IPS-NIHi7 (cell line): ENCODE results near the gene FBN1.

ENCODE experiments used
- DNase-seq: peaks from one replicate; pipeline ENCODE4 v3.0.0; 2012; ENCODE audit warnings: mixed read lengths; ENCODE audit errors: extremely low spot score

Gene FBN1

DNA sequence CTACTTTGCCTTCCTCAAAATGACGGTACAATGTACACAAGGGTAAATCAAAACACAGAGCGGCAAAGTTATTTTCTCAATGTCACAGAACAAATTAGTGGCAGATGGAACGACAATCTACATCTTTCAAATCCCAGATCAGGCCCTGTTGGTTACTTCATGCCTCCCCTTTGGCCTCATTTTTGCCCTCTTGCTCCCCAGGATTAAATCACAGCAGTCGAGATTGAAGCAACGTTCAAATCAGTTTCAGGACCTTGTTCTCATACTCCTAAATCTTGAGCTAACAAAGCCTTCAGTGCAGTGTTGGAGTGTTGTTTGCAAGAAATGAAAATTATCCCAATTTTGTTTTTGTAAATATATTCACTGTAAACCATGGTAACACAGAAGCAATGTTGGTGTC is 91.4 kb downstream of the FBN1 start:
- DNase-seq: no peak

DNA sequence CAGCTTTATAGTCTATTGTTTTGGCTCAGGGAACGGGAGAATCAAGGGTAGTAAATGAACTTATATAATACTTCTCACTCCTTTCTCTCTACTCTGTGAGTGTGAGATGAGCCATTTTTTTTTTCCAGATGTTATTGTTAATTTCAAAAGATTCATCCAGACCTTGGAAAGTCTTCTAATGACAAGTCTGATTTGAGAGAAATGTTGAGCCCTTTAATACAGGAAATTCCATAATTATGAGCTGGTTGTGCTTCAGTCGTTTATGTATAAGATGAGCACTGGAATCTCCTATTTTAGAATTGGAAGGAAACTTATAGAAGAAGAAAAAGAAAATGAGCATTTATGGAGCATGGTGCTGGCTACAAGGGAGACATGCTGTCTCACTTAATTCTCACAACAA is 92.0 kb downstream of the FBN1 start:
- no peak for DNase-seq

DNA sequence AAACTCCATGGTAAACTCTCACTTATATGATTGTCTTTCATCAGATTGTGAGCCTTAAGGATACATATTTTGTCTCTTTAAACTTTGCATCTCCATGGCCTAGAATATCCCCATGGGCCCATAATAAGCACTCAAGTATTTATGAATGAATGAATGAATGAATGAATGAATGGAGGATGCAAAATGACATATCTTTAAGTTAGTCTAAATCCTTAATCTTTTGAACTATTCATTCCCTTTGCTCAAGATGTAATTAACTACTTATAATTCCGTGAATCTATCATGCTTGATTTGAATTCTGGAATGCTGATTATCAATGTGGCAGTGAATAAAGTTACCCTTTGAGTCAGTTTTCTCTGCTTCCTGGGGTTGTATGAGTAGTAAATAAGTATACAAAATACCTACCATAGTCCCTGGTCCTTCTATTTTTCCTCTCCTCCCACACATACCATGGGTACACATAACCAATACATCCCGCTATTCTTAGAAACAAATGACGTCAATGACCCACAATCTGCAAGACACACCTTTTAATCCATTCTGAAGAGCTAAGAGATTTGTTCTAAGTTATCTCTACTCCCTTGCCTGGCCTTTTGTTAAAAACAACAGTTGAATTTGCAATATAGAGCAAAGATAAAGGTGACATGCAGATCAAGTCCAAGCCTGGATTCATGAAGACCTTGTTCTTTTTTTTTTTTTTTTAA is 94.5 kb downstream of the FBN1 start:
- DNase-seq: no peak

DNA sequence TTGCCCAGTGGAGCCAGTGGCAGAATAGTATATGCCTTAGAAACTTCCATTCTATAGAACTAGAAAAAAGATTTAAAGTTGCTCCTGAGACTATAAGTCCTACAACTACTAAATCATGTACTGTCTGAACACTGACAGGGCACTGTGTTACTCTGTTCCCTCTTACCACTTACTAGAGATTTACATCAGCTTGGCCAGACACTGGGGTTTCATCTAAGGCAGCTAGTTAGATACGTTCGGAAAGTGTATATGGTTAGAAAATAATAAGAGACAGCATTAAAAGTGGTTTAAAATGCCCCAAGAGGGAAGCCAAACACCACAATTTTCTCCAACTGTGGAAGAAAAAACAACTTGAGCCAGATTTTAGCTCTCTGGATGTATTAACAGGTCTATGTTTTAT is 97.1 kb downstream of the FBN1 start:
- no peak for DNase-seq

DNA sequence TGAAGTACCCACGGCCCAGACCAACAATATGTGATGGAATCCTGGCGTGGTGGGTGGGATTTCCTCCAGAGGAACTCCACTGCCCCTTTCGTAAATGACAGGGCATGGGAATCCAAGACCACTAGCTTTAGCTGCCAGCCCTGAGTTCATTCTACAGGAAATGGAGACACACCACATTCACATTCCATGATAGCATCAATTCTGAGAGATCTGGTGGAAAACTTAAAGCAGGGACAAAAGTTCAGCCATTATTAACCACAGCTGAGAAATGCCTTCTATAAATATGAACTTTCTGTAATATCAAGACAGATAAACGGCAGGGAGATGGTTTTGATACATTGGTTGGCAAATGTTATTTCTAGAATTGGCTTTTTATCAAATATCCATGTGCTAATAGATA is 98.2 kb downstream of the FBN1 start:
- no peak for DNase-seq

DNA sequence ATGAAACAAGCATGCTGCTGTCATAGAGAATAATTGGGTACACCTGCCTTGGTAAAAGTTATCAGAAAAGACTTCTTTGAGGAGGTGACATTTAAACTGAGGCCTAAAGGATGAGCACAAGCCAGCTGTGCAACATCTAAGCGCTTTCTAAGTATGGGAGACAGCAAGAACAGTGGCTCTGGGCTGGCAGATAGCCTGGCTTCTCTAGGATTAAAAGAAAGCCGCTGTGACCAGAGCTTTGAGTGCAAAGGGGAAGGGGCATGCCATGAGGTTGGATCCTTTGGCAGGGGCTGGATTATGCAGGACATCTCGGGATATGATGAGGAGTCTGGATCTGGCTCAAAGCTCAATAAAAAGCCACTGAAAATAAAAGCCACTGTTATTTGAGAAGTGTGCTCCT is 99.2 kb downstream of the FBN1 start:
- DNase-seq: no peak

DNA sequence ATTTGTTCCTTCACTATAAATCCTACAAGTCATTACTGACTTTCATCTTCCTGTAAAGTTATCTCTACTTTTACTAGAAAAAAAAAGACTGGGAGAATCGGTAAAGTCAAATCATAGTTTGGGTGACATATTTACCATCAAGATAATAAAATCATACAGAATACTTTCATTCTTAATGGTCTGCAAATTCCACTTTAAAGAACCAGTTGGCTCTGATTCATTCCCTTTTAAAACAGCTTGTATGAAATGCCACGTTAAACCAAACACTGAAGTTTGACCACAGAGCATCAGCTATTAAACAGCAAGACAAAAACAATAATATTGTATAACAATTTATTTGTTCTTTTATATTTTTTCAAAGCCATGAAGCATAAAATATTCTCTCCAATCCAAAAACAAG is 100.7 kb downstream of the FBN1 start:
- DNase-seq: no peak

DNA sequence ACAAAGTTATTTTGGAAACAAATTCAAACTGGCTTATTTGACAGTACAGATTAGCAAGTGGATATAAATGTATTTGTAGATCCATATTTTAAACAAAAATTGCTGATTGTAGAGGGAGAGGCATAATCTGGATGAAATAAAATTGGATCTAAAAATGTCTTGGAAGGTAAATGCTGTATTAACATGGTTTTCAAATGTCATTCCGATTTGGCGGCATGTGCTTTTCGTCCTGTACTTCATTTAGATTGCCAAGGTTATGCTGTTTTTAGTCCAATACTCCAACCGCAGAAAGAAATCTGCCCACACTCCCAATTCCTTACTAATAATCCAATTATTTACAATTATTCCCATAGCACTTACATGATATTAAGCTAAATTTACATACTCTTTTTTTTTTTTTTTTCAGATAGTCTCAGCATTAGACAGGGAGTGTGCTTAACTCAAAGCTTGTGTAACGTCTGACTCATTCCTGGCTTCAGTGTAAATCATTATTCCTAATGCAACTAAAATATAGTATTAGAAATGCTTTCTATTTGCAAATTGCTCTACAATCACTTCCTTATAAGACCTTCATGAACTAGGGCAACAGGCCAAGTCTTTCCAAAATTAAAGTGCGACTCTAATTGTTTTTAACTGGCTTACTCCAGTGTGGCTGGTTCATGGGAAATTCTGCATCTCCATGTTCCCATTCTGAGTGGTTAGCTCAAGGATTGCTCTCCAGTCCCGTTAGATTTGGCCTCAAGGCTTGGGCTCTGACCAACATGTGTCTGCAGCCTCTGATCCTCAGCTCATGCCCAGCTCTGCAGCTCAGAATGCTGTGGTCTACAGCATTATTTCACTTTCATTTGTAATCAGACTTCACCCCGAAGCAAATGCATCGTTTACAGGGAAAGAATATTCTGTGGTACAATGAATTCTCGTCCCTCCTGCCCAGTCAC is 103.9 kb downstream of the FBN1 start:
- no peak for DNase-seq

DNA sequence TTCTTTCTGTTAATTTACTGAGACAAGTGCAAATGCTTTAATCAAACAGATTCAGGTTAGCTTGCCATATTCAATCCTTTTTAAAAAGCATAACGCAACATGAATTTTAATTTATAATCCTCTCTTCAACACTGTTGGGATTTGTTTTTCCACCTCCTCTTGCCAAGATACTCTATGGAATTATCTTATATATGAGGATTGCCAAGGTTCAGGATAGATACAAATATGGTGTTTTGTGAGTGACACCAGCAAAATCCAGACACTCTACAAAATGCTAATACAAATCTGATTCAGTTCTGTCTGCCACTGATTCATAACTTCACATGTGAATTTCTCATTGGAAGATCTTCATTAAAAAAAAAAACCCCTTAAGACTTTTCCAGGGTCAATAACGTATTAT is 104.8 kb downstream of the FBN1 start:
- no peak for DNase-seq

DNA sequence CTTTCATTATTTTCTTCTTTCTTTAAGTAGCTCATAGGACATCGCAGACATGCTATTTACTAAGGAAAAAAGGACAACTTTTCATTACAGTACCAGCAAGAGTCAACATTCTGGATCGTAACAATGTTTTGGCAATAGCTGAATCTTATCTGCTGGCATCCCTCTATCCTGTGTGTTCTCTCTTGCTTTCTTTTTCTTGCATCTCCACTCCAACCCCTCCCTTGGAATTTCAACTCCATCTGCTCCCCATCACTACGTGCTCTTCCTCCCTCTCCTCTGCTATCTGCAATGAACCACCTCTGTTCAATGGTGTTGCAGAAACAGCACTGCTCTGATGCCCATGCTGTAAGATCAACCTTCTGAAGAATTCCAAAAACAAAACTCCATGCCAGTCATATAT is 106.6 kb downstream of the FBN1 start:
- no peak for DNase-seq

DNA sequence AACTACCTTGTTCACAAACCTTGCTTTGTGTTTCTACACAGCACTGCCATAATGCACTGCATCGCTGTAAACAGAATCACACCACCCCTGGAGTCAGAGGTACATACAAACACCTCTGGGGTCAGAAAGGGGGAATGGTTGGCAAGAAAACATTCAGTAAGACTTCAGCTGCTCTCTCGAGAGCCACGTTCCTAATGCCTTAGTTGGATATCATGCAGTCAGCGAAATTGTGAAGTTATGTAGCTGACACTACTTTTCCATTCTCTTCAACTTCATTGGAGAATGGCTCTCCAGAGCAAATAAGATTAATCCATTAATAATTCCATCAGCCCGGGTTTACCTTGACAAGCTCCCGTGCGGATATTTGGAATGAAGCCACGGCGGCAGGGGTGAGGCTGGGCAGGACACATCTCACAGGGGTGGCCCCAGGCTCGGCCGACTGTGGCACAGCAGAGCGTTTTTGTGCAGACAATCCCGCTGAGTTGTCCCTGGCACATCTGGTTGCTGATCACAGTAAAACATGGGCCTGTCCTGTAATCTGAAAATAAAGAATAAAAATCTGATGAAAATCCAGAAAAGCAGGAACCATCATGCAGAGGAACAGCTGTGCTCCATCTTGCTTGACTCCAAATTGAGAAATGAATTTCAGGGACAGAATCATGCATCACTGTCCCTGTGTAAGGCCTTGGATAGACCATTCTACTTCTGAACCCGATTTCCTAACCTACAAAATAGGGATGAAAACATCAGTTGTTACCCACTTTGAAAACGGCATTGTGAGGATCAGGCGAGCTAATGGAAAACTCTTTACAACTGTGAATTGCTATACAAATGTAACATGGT is 108.0 kb downstream of the FBN1 start:
- DNase-seq: no peak

DNA sequence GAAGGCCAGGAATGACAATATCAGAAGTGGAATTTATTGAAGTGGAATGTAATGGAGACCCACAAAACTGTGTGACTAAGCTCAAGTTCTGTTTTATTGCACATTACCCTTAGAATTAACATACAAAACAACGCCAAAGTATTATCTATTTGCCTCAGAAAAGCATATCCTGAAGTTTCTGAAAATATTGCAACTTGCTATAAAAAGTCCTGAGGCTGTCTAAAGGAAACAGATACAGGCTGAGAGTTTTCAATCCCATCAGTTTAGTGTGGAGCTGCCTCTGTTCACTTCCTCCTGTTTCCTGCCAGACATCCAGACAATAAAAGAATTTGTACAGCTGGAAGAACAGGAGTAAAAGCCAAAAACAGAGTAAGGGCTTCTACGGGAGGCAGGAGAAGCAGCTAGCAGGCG is 108.8 kb downstream of the FBN1 start:
- no peak for DNase-seq

DNA sequence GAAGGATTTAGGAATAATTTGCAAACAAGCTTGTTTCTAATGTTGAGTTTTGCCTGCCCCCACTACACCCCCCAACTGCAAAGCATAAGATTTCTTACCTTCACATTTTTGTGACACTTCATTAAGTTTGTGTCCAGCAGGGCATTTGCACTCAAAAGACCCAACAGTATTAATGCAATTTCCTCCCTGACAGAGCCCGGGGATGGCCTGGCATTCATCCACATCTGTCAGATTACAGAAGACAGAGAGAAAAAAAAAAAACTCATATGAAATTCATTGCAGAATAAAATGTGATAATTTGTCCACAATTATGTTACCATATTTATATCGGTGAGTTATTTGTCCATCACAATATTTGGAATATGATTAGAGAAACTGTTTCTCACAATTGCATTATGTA is 111.5 kb downstream of the FBN1 start:
- no peak for DNase-seq

DNA sequence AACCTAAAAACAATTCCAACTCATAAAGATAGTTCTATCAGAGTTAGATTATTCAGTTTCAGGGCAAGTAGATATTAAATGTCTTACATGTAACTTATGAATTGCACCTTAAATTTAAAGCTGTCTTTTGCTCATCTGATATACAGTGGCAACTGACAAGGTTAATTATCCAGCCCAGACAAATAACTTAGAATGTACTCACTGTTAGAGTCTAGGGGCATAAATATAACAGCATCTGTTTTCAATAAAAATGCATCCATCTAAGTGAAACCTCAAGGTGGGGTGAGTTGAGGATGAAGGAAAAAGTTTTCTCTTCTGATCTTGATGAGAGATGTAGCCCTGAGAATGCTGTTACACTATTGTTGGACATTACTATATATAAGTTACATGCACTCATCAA is 112.6 kb downstream of the FBN1 start:
- no peak for DNase-seq

DNA sequence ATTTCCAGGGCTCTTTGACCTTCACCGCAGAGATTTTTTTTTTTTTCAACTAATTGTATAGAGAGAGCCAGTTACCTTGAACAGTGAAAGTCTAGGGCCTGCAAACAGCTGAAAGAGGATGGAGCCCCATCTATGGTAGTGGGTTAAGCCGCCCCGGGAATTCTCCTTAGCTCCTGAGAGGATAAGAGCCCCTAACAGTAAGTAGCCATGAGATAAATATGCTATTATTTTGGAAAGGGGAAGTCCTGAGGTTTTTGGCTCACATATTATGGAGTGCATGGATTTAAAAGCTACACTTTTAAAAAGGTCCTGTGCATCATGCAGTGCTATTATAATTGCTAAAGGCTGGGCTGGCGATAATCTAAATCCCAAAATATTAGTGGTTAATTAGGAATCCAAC is 115.0 kb downstream of the FBN1 start:
- DNase-seq: no peak

DNA sequence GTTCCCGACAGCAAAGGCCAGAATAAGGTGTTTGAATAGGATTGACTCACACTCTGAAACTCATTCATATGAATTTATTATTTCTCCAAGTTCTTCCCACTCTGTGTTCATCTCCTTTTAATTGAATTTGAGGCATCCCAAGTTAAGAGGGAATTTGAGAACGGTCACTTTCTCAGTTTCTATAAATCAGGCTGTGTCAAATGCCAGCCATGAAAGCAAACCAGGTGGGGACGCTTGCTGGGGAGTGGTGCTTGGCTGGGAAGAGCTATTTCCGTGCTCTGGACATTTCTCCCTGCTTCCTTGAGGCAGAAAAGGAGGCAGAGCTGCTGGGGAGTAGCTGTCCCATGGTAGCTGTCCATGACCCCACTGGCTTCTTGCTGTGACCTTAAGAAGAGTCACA is 116.6 kb downstream of the FBN1 start:
- no peak for DNase-seq

DNA sequence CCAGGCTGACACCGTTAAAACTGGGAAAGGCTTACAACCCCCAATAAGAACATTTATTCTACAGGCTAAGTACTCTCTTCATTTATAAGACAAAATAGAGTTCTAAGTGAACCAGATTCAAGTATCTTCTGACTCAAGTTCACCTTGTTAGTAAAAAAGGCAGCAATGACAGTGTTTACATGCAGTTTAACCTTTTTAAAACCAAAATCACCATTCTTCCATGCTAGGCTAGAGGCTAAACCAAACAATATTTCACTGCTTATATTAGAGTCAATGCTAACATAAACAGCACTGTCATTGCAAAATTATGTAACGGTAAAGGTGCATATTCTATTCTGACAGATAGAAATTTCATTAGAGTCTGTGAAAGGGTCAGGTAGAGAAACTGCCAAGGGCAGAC is 118.0 kb downstream of the FBN1 start:
- no peak for DNase-seq

DNA sequence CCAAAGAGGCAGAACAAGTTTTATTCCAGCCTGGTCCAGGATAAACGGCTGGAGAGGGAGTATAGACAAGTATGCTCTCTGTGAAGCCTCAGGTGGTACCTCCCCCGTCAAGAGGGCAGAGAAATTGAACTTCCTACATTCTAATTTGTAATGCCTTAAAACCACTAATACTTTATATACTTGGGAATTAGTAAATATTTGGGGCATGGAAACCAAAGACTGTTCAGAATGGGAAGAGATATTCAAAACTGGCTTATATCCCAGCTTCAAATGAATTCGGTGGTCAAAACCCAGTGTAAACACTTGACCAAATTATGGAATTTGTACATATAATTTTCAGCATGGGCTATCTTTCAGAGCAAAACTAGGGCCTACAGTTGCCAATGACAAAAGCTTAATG is 122.6 kb downstream of the FBN1 start:
- no peak for DNase-seq

DNA sequence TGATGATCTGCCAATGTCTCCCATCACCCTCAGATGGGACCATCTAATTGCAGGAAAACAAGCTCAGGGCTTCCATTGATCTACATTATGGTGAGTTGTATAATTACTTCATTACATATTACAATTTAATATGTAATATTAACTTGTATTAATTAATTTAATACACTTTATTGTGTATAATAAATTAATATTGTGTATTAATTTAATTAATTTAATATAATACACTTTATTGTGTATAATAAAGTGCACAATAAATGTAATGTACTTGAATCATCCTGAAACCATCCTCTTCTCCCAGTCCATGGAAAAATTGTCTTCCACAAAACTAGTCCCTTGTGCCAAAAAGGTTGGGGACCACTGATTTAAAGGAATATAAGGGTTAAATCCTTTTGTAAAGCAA is 123.4 kb downstream of the FBN1 start:
- no peak for DNase-seq

DNA sequence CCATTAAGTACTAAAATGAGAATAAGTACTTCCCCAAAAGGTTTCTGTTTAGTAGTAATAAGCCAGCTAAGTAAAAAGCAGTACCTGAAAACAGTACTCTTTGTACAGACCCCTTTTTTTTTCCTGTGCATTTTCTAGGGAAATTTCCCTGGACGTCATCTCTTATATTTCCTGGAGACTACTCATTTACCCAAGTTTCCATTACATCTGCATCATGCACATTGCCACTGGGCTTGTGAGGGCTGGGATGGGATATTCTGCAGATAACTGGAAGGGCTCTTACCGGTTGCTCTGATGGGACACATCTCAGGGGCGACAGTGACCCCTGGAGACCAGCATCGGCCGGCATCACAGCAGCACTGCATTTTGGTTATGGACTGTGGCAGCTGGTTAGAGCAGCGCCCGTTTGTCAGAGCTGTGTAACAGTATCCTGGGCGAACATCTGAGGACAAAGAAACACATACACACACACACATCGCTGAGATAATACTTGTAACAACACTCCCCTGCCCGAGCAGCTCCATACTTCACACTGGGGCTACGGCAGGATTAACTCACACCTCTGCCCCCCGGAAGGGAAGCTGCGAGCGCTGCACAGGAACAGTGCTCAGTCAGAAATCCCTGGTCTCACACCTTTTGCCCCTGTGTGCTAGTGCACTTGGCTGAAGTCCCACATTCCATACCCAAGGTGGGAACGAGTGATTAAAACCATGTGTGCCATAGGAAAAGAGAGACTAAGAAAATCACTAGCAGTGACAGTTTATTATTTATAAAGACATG is 124.9 kb downstream of the FBN1 start:
- peak; percentile 70 for DNase-seq

DNA sequence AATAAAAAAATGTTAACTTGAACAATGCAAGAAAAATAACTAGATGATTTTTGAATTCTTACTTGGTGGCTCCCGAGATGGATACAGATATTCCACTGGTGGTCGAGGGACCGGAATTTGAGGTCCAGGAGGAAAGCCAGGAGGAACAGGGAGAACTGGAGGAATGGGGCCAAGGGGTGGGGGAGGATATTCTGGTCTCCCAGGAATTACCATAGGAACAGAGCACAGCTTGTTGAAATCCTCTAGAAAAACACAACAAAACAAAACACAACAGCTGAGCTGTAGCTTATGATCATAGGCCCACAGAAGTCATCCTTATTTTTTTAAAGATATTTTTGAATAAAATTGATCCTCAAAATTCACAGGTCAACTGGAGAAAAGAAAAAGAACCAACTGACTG is 129.4 kb downstream of the FBN1 start:
- DNase-seq: no peak

DNA sequence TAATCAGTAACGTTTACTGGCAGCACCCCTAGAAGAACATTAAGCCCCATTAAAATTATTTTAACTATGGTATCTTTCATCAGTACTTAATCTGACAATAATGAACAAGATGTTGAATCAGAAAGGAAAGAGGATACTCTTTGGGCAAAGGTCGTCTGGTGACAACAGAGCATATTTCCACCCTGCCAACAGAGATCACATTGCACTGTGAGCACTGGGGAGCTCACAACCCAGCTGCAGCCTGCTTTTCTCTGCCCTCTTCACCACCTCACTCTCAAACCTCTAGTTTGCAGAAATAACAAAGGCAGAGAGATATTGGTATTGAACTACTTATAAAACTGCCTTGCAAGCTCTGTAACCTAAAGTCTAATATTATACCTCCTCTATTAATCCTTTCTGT is 130.0 kb downstream of the FBN1 start:
- DNase-seq: no peak
